SU-DHL-6 (cell line): ENCODE measurements around the gene GRK6.

ENCODE experiments used
- EZH2phosphoT487 ChIP-seq: fragments of 200-600 bp; sonication (generic), shearing (Covaris generic); conservative IDR thresholded peaks from 2 replicates; pipeline ENCODE4 v1.6.1; 2018; ENCODE audit warnings: mild to moderate bottlenecking, antibody characterized with exemption, low read length, moderate library complexity, mixed read lengths
- TF ChIP-seq, protein P1 (sequence below): fragments of 200-600 bp; sonication (generic); IDR thresholded peaks from one replicate; pipeline ENCODE4 v1.5.1; 2017; ENCODE audit warnings: antibody characterized with exemption, mild to moderate bottlenecking, low read length, moderate library complexity; ENCODE audit not compliant: insufficient read depth, poor library complexity, severe bottlenecking

DNA sequence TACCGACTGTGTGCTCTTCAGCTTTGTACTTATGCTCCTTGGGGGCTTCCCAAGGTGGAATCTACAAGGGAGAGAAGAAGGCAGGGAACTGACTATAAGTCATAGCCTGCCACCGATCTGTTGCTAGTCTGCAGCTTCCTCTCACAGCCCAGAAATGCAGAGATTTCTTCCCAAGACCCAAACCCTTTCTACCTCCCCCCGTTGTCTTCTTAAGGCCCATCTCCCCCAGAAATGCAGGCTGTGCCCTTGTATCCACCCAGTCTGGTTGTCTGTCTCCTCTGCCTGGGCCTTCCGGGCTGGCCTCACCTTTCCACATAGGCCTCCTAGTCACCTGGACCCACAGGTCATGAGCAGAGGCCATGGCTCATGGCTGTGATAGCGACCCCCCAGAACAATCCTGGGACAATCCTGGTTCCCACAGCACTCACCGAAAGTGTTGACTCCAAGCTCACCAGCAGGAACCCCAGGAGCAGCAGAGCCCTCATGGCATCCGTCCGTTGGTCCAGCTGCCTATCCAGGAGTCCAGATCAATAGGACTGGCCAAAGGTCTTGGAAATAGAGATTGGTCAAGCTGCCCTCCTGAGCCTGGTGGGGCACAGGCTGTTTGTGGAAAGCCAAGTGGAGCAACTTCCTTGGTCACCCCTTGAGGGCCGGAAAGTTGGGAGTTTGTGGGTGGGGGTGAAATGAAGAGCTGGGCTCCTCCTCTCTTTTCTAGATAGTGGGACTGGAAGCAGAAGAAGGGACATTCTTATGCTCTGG is 17.3 kb upstream of the GRK6 start, which contains the start of gene F12:
- TF ChIP-seq, protein P1, sequence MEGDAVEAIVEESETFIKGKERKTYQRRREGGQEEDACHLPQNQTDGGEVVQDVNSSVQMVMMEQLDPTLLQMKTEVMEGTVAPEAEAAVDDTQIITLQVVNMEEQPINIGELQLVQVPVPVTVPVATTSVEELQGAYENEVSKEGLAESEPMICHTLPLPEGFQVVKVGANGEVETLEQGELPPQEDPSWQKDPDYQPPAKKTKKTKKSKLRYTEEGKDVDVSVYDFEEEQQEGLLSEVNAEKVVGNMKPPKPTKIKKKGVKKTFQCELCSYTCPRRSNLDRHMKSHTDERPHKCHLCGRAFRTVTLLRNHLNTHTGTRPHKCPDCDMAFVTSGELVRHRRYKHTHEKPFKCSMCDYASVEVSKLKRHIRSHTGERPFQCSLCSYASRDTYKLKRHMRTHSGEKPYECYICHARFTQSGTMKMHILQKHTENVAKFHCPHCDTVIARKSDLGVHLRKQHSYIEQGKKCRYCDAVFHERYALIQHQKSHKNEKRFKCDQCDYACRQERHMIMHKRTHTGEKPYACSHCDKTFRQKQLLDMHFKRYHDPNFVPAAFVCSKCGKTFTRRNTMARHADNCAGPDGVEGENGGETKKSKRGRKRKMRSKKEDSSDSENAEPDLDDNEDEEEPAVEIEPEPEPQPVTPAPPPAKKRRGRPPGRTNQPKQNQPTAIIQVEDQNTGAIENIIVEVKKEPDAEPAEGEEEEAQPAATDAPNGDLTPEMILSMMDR: no peak
- TF ChIP-seq EZH2phosphoT487: no peak
